H1 (cell line): ENCODE measurements around the gene IL18R1. TPM values are rescaled to one million over a fixed set of nuclear protein-coding genes. Genes with fewer than 3 reads are reported as not detected.

Experiments used
- RBBP5 ChIP-seq: IDR thresholded peaks from 2 replicates; pipeline ENCODE4 v1.7.1; 2012; ENCODE audit warnings: low read depth, mild to moderate bottlenecking, inconsistent platforms, low read length, moderate library complexity, borderline replicate concordance
- polyA plus RNA-seq, 7 experiments: library from polyadenylated mRNA; depleted of rRNA in 3 of 7; stranded (reverse) in 5 of 7; unstranded in 2 of 7; fragments of >200 nt in 5 of 7; fragments of 200-250 nt in 2 of 7; gene quantifications; 1 replicate in 5 of 7; 2 replicates in 1 of 7; 4 replicates in 1 of 7; pipeline versions ENCODE4 v1.2.1 to v1.2.3, GENCODE V29; 2011 to 2013; ENCODE audit warnings: missing spikeins in 2 of 7, mixed read lengths in 2 of 7
- total RNA-seq: library from RNA; stranded (reverse); fragmentation: NEBNext Ultra II Directional; extraction: Animal tissue kit (Norgen Biotek cat#: 25700); gene quantifications from 2 replicates; pipeline ENCODE4 v1.2.1, GENCODE V29; 2021

IL18R1 gene
- total and polyA plus RNA-seq, 2 of the 8 experiments (the other 6 are each of a cell fraction or from before 2014, with no cell fraction given) = 0.54 TPM; not detected in 1

DNA sequence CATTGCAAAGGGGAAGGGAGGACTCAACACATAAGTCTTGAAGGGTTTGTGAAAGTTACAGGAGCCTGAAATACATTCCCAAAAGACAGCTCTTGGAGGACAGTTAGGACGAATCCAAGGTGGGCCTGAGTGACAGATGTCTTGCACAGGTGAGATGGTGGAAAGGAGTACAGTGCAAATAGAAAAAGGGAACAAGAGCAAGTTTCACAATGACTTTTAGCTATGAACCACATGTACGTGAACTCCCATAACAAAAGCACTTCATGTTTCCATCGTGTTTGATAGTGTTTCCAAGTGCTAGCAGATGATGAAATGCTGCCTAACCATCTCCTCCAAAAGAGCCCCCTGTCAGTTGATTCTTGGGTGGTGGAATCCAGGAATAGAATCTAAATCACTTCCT, 69.2 kb downstream of the IL18R1 start (continued):
- no peak for TF ChIP-seq RBBP5
